ENCODE data around the gene SETD3. TPM values are rescaled to one million over a fixed set of nuclear protein-coding genes. Genes with fewer than 3 reads are reported as not detected.

SETD3 gene
- total RNA-seq, 6 donors from 2014 or later: 59.7 to 99.2 (median 77.6) TPM

GRCh38 chr14:99394602-99395156 lies 86.0 kb downstream of the SETD3 start:
- TF ChIP-seq EP300 (IDR thresholded peaks at IDR 0.05) (no peak), CTCF (IDR thresholded peaks at IDR 0.05) (no peak), POLR2AphosphoS5 (IDR thresholded peaks at IDR 0.05) (no peak), POLR2A (IDR thresholded peaks at IDR 0.05) (no peak)
- Histone ChIP-seq H3K4me1 (peaks cover 6 to 24% (median 10%) of the 10 kb centered on the region in 4 donors), H3K4me3 (no peak overlapping the region), H3K27ac (no peak overlapping the region), H3K36me3 (peaks cover 13 to 47% (median 21%) of the 10 kb centered on the region in 4 donors), H3K9me3 (no peaks in the 10 kb centered on the region), H3K27me3 (no peaks in the 10 kb centered on the region)
- WGBS, 2 donors: 85 to 96% methylated on average over 5 to 9 of the region's 9 CpGs
- DNase-seq: no peak
- ATAC-seq (ENCODE audit: low FRiP score in 2 of 2): no peak

- H3K9me3 ChIP-seq: no peaks in the 10 kb centered on the region
- H3K4me1 ChIP-seq: peaks cover 10 to 29% (median 12%) of the 10 kb centered on the region in 4 donors
- WGBS, 2 donors: 69 to 72% methylated on average over 12 of the region's 12 CpGs
- ATAC-seq (ENCODE audit: low FRiP score in 2 of 2) (peak in 1 of 2 donors; percentile 51), DNase-seq (peak in 1 of 2 donors; percentile 51)
- peaks cover 4 to 32% (median 8%) of the 10 kb centered on the region in 4 donors for H3K36me3 ChIP-seq
- H3K27me3 ChIP-seq: no peaks in the 10 kb centered on the region
- no peak overlapping the region for H3K27ac ChIP-seq
- no peak overlapping the region for H3K4me3 ChIP-seq
- TF ChIP-seq POLR2A (IDR thresholded peaks at IDR 0.05) (no peak), CTCF (IDR thresholded peaks at IDR 0.05) (peak in 5 of 6 experiments; percentile 41 to 71 (median 57))
Measured at GRCh38 chr14:99393059-99393655, 87.5 kb downstream of the SETD3 start.

- WGBS, 2 donors: 54 to 63% methylated on average over 13 of the region's 13 CpGs
- peak in 1 of 2 donors; percentile 59 for DNase-seq
- no peaks in the 10 kb centered on the region for H3K9me3 ChIP-seq
- TF ChIP-seq EP300 (IDR thresholded peaks at IDR 0.05): no peak
- TF ChIP-seq CTCF (IDR thresholded peaks at IDR 0.05): no peak
- no peak for TF ChIP-seq POLR2A (IDR thresholded peaks at IDR 0.05)
- no peak for TF ChIP-seq POLR2AphosphoS5 (IDR thresholded peaks at IDR 0.05)
- no peak overlapping the region for H3K27ac ChIP-seq
- peaks cover 0 to 17% (median 2%) of the 10 kb centered on the region in 4 donors for H3K36me3 ChIP-seq
- H3K4me3 ChIP-seq: no peak overlapping the region
- H3K4me1 ChIP-seq: peaks cover 9 to 29% (median 12%) of the 10 kb centered on the region in 4 donors
- H3K27me3 ChIP-seq: no peaks in the 10 kb centered on the region
- ATAC-seq (ENCODE audit: low FRiP score in 2 of 2): peak in 1 of 2 donors; percentile 70
Measured at GRCh38 chr14:99391671-99392070, 89.0 kb downstream of the SETD3 start.

- WGBS, 2 donors: 18 to 20% methylated on average over 21 to 24 of the region's 24 CpGs
- DNase-seq: peak; percentile 60 to 93
- ATAC-seq (ENCODE audit: low FRiP score in 2 of 2): peak; percentile 52 to 75
- H3K27ac ChIP-seq: no peak overlapping the region
- no peak overlapping the region for H3K4me3 ChIP-seq
- peaks cover 0 to 6% (median 0%) of the 10 kb centered on the region in 4 donors for H3K36me3 ChIP-seq
- H3K27me3 ChIP-seq: no peaks in the 10 kb centered on the region
- TF ChIP-seq CTCF (IDR thresholded peaks at IDR 0.05) (peak in 5 of 6 experiments; percentile 56 to 80 (median 67)), EP300 (IDR thresholded peaks at IDR 0.05) (no peak)
- H3K4me1 ChIP-seq: peaks cover 4 to 29% (median 12%) of the 10 kb centered on the region in 4 donors
- no peaks in the 10 kb centered on the region for H3K9me3 ChIP-seq
Measured at GRCh38 chr14:99389174-99389826, 91.4 kb downstream of the SETD3 start.

Measured in upper lobe of left lung (tissue), 6 donors.